HS-27A (cell line): ENCODE results near the gene HUWE1.

ENCODE experiments used
- DNase-seq: peaks from one replicate; pipeline ENCODE4 v3.0.0-alpha.2; 2012; ENCODE audit warnings: low read depth, missing footprints

Gene HUWE1

GRCh38 chrX:53621418-53621986 lies 65.0 kb downstream of the HUWE1 start:
- DNase-seq = no peak

GRCh38 chrX:53616946-53617345 lies 69.6 kb downstream of the HUWE1 start:
- no peak for DNase-seq

GRCh38 chrX:53606456-53606855 lies 80.1 kb downstream of the HUWE1 start:
- DNase-seq = no peak

DNA sequence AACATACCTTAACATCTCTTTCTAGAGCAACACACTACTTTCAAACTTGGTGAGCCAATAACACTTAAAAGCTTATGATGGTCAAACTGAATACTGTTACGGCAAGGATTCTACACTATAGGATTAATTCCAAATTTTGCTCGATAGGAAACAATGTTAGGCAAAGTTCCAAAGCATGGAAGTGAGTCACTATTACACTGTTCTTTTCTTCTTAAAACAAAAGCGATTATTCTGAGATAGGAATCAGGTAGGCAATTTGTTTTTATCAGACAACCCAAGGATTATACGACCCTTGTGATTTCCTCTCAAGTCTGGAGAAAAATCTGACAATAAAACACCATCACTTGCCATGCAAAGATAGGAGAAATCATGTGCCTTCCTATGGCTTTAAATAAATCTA lies 81.5 kb downstream of the HUWE1 start:
- DNase-seq = no peak

DNA sequence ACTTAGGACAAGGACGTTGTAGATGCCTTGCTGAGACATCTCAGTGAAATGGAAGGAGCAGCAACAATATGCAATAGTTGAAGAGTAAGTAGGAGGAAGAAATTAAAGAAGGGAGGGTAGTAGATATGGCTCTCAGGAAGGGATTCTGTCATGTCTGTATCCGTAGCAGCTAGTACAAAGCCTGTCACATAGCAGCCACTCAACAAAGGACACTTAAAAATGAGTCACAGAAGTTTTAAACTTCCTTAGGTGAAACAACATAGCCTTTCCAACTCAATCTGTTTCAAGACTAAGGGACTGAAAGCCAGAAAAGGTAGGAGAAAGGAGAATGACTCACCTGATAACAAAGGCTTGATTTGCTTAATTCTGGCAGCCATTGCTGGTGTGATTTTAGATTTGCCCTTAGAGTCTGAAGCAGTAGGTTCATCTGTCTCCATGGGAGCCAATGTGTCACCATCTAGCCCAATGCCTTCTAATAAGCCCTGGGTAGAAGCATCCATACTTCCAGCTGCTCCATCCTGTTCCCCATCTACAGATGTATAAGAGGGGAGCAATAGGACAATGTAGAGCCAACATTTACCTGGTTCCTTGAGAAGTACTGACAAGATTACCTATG lies 86.6 kb downstream of the HUWE1 start:
- no peak for DNase-seq

DNA sequence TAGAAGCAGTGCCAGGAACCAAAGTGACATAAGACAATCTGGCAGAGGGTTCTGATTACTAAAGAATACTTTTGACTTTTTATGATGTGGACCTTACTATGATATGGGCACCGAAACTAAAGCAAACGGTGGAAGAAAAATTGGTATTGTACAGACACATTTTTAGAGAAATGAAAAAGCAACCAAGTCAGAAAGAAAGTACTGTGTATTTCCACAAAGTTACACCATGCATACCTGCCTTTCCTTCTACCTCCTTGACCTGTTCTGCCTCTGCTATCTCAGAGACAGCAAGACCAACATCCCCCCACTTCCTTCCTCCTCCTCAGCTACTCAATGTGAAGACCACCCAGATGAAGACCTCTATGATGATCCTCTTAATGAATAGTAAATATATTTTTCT lies 88.3 kb downstream of the HUWE1 start:
- DNase-seq = no peak

DNA sequence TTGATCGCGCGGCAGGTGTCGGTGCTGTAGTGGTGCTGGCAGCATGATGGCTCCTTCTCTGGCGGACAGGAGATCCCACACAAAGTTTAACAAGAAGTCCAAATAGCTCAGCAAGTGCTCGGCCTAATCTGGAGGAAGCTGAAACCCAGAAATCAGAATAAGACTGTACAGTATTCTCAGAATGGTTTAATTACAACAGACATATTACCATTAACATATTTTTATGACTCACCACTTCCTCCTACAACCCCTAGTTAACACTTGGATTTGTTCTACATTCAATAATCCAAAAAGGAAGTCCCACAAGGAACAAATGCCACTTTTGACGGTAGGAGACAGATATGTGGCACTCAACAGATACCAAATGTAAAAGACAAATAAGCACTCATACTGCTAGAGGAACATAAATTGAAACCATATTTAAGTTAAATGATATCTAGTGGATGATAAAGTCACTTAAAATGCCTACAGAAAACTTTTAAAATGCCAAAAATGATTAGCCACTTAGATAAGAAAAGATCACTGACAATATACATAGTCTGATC lies 91.2 kb downstream of the HUWE1 start:
- DNase-seq = no peak

GRCh38 chrX:53594354-53594753 lies 92.2 kb downstream of the HUWE1 start:
- DNase-seq = no peak

DNA sequence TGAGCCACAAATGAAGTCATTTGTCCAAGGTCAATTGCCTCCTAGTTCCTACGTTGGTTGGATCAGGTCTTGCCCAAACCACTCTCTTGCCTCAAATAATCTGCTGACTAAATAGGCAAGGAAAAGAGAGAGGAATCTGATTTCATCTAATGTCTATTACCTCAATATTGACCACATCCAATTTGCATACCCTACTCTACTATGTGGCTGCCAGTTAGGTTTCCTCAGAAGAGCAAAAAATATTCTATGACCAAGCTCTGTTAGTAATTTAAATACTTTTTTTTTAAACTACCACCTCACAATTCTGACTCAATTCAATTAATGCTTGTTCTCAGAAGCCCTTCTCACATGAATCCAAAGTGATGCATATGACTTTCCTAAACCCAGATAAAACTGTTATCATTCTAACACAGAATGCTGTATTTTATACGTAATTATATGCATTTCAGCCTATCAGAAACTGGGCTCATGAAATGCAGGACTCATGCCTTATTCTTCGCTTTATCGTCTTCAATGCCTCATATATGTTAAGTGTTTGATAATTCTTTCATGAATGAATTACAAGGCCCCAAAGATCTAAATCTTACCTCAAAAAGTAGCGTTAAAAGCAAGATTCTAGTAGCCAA lies 98.6 kb downstream of the HUWE1 start:
- no peak for DNase-seq

DNA sequence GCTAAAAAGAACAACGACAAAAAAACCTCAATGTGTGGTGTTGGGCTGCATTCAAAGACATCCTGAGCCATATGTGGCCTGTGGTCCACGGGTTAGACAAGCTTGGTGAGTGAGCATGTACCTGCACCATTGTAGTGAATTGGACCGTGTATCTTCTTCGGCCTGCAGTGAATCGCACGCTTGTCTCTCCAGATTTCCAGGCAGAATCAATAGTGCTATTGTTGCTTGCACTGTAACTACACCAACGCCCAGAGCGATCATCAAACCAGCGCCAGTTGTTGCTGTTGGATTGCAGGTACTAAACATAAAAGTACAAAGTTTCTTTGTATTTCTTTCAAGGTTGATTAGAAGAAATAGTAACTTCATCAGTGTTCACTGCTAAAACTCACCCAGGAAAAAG lies 101.6 kb downstream of the HUWE1 start:
- no peak for DNase-seq

DNA sequence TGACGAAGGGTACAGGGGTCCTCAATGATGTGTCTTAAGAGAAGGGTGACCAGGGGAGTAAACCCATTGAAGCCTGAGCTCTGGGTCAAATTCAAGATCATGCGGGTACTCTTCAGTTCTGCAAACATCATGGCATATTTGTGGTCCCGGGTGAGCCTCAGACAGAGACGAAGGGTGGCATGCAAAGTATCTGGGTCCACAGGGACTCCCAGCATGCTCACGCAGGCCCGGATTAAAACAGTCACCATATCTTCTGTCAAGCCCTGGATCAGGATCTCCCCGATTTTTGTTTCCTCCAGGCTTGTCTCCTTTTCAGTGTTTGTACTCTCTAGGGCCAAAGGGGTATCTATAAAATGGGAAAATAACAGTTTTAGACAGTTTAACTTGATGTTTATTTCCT lies 102.9 kb downstream of the HUWE1 start:
- DNase-seq = no peak

GRCh38 chrX:53580742-53581504 lies 105.6 kb downstream of the HUWE1 start:
- no peak for DNase-seq

DNA sequence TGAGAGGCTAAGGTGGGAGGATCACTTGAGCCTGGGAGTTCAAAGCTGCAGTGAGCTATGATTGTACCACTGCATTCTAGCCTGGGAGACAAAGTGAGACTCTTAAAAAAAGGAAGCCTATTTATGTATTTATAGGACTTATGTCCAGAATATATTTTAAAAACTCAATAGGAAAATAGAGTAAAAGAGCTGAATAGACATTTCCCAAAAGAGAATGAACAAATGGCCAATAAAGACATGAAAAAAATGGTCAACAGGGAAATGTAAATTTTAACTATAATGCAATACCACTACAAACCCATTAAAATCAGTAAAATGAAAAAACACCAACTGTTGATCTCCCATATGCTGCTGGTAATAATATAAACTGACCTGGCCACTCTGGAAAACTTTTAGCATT lies 115.0 kb downstream of the HUWE1 start:
- no peak for DNase-seq

- DNase-seq = no peak
Observed at GRCh38 chrX:53563324-53563723, 123.2 kb downstream of the HUWE1 start.

- DNase-seq = no peak
Observed at GRCh38 chrX:53561912-53562311, 124.6 kb downstream of the HUWE1 start.

GRCh38 chrX:53558646-53559045 lies 127.9 kb downstream of the HUWE1 start:
- DNase-seq = no peak

DNA sequence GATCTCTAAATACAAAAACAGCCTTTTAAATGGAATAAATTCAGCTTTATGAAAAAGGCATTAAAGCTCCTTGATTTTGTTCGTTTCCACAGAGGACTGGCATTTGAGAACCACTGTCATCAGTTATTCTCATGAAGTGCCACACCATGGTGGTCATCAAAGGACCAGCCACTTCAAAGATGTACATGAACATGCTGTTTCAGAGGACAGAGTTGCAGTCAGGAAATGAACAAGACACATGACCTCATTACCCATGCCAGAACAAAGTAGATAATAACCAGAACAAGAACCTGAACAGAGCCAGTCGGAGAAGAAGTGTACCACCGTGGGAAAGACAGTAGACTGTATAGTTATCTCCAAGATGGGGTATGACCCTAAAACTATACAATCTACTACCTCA lies 129.7 kb downstream of the HUWE1 start:
- no peak for DNase-seq

- DNase-seq = no peak
Observed at GRCh38 chrX:53550756-53551463, 135.6 kb downstream of the HUWE1 start.

- DNase-seq = no peak
Observed at GRCh38 chrX:53547668-53548067, 138.9 kb downstream of the HUWE1 start.

DNA sequence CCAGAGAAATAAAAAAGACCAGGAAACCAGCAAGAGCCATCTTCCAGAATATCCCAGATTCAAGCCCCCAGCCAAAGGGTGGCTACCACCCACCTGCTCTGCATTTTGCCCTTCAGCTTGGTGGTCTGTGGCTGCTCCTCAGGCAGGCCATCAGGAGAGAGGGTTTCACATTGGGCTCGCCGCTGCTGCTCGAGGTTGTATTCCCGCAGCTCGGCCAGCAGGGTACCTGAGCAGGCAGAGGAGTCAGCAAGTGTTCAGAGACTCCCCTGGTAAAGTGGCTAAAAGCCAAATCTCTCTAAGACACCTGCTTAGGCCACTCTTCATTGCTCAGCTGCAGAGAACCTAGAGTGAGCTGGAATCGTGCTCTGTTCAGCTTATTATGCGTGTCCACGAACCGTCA lies 141.6 kb downstream of the HUWE1 start:
- no peak for DNase-seq

GRCh38 chrX:53538781-53539180 lies 147.7 kb downstream of the HUWE1 start:
- DNase-seq = no peak
